ENCODE measurements around the gene ROCK2.

The ROCK2 gene

GRCh38 chr2:11144077-11144737, 200.2 kb downstream of the ROCK2 start:
- no peak for ATAC-seq

GRCh38 chr2:11142987-11143386, 201.4 kb downstream of the ROCK2 start:
- ATAC-seq, result no peak

GRCh38 chr2:11142330-11142729, 202.1 kb downstream of the ROCK2 start:
- no peak for ATAC-seq

- ATAC-seq, result no peak
These were observed 203.1 kb downstream of the ROCK2 start for GRCh38 chr2:11141319-11141718.

- ATAC-seq, result no peak
These were observed 203.9 kb downstream of the ROCK2 start for GRCh38 chr2:11140492-11140891.

- no peak for ATAC-seq
These were observed 210.1 kb downstream of the ROCK2 start for GRCh38 chr2:11134349-11134748.

GRCh38 chr2:11133936-11134320, 210.5 kb downstream of the ROCK2 start:
- ATAC-seq, result no peak

GRCh38 chr2:11133238-11133935, 211.0 kb downstream of the ROCK2 start:
- ATAC-seq, result no peak

GRCh38 chr2:11132036-11132671, 212.3 kb downstream of the ROCK2 start:
- ATAC-seq, result no peak

- no peak for ATAC-seq
These were observed 213.1 kb downstream of the ROCK2 start for GRCh38 chr2:11131166-11131920.

Measured in activated CD4-positive, CD25-positive, alpha-beta regulatory T cell treated with anti-CD3 and anti-CD28 coated beads, Interleukin-2, amount 50 U/mL, for 24 hours (primary cell).